Activated CD4-positive, alpha-beta T cell treated with anti-CD3 and anti-CD28 coated beads for 48 hours (primary cell): ENCODE results near the gene LIMS2.
A peak's percentile ranks its signal among the peaks of the same experiment; 100 is the strongest.

Source experiments
- DNase-seq: peaks from one replicate; pipeline ENCODE4 v3.0.0-alpha.2; 2020

LIMS2 gene

GRCh38 chr2:127597046-127597983 is 78.0 kb downstream of the LIMS2 start:
- DNase-seq: no peak

- DNase-seq: no peak
Observed at GRCh38 chr2:127596311-127597045, 78.9 kb downstream of the LIMS2 start.

- no peak for DNase-seq
Observed at GRCh38 chr2:127594116-127594591, 81.2 kb downstream of the LIMS2 start.

- DNase-seq: no peak
Observed at GRCh38 chr2:127593228-127594115, 81.9 kb downstream of the LIMS2 start.

- DNase-seq: no peak
Observed at GRCh38 chr2:127592761-127593227, 82.5 kb downstream of the LIMS2 start.

GRCh38 chr2:127591221-127591923 is 84.0 kb downstream of the LIMS2 start:
- peak; percentile 74 for DNase-seq

GRCh38 chr2:127590386-127591190 is 84.7 kb downstream of the LIMS2 start:
- no peak for DNase-seq

GRCh38 chr2:127589841-127590240 is 85.5 kb downstream of the LIMS2 start:
- no peak for DNase-seq

- DNase-seq: no peak
Observed at GRCh38 chr2:127589358-127589757, 86.0 kb downstream of the LIMS2 start.
